Umbilical cord (tissue), 2 donors: ENCODE data around the gene ZBTB39. TPM values are rescaled to one million over a fixed set of nuclear protein-coding genes. Genes with fewer than 3 reads are reported as not detected.
"Not testable (repeated sequence)": the region's sequence is repeated elsewhere in the genome, so short reads cannot be mapped to it uniquely, and the experiment has no call there.

Experiments
- DNase-seq: peaks from one replicate; pipeline ENCODE4 v3.0.0-alpha.2; 2015; ENCODE audit warnings: low spot score
- total RNA-seq: library from RNA; depleted of rRNA; stranded (reverse); fragments of >200 nt; gene quantifications from one replicate; pipeline ENCODE4 v1.2.3, GENCODE V29; 2014; ENCODE audit warnings: low replicate concordance; ENCODE audit not compliant: insufficient read depth

The ZBTB39 gene
- total RNA-seq, 1 donor from 2014 or later = 6.7 TPM

- DNase-seq = peak; percentile 46
Measured at GRCh38 chr12:57001448-57001906, 4.9 kb downstream of the ZBTB39 start.

- no peak for DNase-seq
Measured at GRCh38 chr12:57000393-57000792, 6.0 kb downstream of the ZBTB39 start.

GRCh38 chr12:56999456-56999855 is 6.9 kb downstream of the ZBTB39 start:
- no peak for DNase-seq

DNA sequence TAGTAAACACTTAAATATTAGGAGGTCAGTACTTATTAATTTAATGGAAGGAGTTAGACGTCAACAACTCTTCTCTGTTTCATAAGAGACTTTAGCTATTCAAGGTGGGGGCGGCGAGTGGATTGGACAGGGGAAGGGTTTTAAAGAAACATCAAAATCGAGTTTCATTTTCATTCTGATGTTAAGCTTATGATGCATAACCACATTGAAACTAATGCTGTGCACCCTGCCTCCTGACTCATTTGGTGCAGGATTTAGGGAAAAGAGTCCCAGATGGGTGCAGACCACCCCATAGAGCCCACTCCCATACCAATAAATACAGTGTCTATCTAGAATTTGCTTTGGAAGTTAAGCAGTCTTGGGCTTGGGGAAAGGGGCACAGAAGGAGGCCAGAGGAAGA is 7.4 kb downstream of the ZBTB39 start:
- DNase-seq = no peak

- DNase-seq = no peak
Measured at GRCh38 chr12:56998316-56998715, 8.0 kb downstream of the ZBTB39 start.

GRCh38 chr12:56996793-56997545 is 9.4 kb downstream of the ZBTB39 start:
- no peak for DNase-seq

DNA sequence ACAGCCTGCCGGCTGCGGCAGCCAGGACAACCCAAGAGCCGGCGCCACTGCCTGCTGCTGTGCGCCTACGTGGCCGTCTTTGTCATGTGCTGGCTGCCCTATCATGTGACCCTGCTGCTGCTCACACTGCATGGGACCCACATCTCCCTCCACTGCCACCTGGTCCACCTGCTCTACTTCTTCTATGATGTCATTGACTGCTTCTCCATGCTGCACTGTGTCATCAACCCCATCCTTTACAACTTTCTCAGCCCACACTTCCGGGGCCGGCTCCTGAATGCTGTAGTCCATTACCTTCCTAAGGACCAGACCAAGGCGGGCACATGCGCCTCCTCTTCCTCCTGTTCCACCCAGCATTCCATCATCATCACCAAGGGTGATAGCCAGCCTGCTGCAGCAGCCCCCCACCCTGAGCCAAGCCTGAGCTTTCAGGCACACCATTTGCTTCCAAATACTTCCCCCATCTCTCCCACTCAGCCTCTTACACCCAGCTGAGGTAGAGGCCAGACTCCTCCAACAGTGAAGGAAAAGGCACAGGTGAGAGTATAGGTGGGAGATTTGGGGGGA is 10.3 kb downstream of the ZBTB39 start:
- no peak for DNase-seq

DNA sequence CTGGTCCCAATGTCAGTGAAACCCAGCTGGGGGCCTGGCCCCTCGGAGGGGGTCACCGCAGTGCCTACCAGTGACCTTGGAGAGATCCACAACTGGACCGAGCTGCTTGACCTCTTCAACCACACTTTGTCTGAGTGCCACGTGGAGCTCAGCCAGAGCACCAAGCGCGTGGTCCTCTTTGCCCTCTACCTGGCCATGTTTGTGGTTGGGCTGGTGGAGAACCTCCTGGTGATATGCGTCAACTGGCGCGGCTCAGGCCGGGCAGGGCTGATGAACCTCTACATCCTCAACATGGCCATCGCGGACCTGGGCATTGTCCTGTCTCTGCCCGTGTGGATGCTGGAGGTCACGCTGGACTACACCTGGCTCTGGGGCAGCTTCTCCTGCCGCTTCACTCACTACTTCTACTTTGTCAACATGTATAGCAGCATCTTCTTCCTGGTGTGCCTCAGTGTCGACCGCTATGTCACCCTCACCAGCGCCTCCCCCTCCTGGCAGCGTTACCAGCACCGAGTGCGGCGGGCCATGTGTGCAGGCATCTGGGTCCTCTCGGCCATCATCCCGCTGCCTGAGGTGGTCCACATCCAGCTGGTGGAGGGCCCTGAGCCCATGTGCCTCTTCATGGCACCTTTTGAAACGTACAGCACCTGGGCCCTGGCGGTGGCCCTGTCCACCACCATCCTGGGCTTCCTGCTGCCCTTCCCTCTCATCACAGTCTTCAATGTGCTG is 11.0 kb downstream of the ZBTB39 start:
- DNase-seq = no peak

DNA sequence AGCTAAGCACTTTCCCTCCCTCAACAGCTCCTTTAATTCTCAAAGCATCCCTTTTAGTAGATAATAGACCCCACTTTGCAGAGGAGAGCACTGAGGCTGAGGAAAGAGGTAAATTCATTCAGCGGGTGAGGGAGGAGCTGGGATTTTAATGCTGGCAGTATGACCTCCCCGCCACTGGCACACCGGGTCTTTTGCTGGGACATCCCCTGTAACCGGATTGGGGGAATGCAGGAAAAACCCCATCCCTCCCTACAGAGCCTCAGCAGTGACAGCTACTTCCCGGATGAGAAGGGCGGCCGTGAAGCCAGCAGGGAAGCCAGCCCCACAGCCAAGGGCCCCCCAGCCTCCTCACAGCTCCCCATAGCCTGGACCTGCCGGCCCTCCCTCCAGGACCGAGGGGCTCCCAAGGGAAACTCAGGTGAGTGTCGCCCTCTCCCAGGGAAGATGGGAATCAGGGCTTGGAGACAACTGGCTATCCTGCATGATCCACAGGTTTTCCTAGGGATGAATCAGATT is 12.1 kb downstream of the ZBTB39 start:
- DNase-seq = no peak

GRCh38 chr12:56993346-56993745 is 13.0 kb downstream of the ZBTB39 start:
- DNase-seq = no peak

DNA sequence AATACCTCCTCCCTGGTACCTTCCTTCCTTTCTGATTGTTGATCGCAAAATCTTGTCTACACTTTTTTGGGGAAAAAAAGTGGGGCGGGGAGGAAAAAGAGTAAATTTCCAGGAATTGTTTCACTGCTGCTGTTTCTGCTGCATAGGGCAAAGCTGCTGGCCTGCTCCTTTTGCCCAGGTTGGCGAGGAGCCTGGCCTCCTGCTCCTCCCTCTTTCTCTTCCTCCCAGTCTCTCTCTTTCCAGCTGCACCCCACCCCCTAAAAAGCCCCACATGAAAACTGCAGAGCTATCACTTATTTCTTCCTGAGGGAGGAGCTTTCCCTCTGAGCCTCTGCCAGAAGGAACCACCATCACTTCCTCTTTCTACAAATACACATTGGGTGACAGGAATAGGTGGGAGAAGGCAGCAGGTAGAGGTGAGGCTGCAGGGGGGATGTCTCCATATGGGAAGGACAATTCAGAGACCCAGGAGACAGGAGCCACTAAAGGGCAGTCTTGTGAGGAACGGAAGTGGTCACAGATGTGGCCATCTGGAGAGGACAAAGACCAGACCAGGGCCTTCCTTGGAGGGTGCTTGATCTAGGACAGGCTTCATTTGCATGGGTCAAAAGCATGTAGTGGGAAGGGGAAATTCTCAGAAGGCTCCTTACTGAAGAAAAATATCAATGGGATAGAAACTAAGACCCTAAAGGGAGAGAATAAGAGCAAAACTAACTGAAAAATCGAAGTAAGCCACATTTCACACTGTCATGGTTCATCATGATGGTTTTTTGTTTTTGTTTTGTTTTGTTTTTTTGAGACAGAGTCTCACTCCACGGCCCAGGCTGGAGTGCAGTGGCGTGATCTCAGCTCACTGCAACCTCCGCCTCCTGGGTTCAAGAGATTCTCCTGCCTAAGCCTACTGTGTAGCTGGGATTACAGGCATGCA is 14.8 kb downstream of the ZBTB39 start:
- DNase-seq = peak; percentile 66

GRCh38 chr12:56990648-56991318 is 15.6 kb downstream of the ZBTB39 start:
- no peak for DNase-seq

DNA sequence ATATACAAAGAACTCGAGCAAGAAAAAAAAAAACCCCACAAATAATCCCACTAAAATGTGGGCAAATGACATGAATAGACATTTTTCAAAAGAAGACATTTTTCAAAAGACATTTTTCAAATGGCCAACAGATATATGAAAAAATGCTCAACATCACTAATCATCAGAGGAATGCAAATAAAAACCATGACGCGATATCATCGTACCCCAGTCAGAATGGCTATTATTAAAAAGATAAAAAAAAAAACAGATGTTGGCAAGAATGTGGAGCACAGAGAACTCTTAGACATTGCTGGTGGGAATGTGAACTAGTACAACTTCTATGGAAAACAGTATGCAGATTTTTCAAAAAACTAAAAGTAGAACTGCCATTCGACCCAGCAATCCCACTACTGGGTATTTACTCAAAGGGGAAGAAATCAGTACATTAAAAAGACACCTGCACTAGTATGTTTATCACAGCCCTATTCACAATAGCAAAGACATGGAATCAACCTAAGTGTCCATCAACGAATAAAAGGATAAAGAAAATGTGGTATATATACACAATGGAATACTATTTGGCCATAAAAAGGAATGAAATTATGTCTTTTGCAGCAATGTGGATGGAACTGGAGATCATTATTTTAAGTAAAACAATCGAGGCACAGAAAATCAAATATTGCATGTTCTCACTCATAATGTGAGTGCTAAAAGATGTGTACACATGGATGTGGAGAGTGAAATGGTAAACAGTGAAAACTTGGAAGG is 16.3 kb downstream of the ZBTB39 start:
- DNase-seq = no peak

DNA sequence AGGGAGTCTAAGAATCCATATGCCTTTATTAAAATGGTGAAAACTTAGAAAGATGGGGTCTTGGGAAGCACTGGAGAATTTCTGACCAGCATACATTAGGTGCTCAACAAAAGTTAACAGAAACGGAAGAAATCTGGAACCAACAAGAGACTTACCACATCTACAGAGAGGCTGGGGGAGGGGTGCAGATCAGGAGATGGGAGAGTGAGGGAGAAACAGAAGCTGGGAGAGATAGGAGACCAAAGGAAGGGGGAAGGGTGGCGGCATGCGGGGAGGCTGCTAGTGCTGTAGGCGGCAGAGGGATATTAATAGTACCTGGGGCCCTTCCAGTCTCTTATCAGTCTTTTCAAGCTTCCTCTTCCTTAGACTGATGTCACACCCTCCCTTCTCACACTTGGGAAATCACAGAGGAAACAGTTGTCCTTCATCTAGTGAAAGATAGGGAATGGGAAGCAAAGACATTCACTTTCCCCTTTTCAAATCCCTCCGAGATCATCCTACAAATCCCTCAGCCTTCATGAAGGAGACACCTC is 18.1 kb downstream of the ZBTB39 start:
- peak; percentile 72 for DNase-seq

GRCh38 chr12:56987551-56988053 is 18.7 kb downstream of the ZBTB39 start:
- peak; percentile 84 for DNase-seq

DNA sequence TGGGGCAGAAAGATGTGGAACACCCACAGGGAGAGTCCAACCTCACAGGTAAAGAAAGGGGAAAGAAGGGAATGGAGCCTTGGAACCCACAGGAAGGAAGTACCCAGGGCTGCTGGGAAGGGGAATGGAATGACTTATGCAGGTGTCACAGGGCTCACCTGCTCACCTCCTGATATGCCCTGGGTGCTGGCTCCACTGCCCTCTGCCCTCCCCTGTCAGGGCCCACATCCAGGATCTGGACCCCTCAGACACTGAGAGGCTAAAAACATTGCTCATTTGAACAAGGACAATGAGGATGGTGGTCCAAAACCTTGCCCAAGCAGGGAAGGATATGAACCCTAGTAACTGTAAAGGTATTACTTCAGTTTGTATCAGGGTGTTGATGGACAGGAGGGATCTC is 19.3 kb downstream of the ZBTB39 start:
- no peak for DNase-seq

- DNase-seq = peak; percentile 61
Measured at GRCh38 chr12:56985714-56986113, 20.6 kb downstream of the ZBTB39 start.

DNA sequence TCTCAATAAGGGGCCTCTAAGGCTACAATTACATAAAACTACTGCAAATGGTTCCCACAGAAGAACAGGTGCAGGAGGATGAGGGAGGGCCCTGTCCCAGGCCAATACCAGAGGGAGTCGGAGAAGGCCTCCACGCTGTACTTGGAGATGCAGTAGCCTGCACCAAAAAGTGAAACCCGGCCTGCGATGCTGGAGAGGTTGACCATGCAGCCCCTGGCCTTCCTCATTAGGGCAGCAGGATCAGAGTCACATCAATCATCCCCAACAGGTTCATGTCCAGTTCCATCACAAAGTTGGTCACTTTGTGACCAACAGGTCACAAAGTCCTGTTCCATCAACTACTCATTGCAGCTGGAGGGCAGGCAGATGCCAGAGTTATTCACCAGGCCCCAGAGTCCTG is 23.0 kb downstream of the ZBTB39 start:
- DNase-seq = no peak

- not testable (repeated sequence) for DNase-seq
Measured at GRCh38 chr12:56982578-56983236, 23.6 kb downstream of the ZBTB39 start.
